T-helper 17 cell (primary cell): Measurements from ENCODE around the gene MYO5B. TPM values are rescaled to one million over a fixed set of nuclear protein-coding genes. Genes with fewer than 3 reads are reported as not detected.

Source experiments
- ATAC-seq: fragments of 150-1000 bp; cut with Tn5 transposase; 2 replicates; pipeline ENCODE4 v1.10.0; 2021; ENCODE audit warnings: mild to moderate bottlenecking, moderate library complexity
- DNase-seq, 3 donors: peaks; one replicate each; pipeline versions ENCODE4 v3.0.0 to v3.0.0-alpha.2; 2020 to 2021
- H3K9me3 ChIP-seq: one replicate; pipeline ENCODE4 v1.7.0; 2013; ENCODE audit warnings: low read length, mild to moderate bottlenecking; ENCODE audit not compliant: control insufficient read depth, poor library complexity, severe bottlenecking
- H3K27ac Mint-ChIP-seq: one replicate; pipeline ENCODE4 v1.8.0; 2022; ENCODE audit warnings: mild to moderate bottlenecking, moderate library complexity, mixed read lengths
- H3K27me3 Mint-ChIP-seq: one replicate; pipeline ENCODE4 v1.8.0; 2022; ENCODE audit warnings: mixed read lengths
- H3K36me3 Mint-ChIP-seq: one replicate; pipeline ENCODE4 v1.8.0; 2022; ENCODE audit warnings: low read depth, mixed read lengths
- H3K4me1 Mint-ChIP-seq: one replicate; pipeline ENCODE4 v1.8.0; 2022; ENCODE audit warnings: mild to moderate bottlenecking, mixed read lengths
- H3K4me3 Mint-ChIP-seq: one replicate; pipeline ENCODE4 v1.8.0; 2022; ENCODE audit warnings: mild to moderate bottlenecking, moderate library complexity, mixed read lengths
- total RNA-seq, 4 donors: library from RNA in 2 of 4; stranded (reverse) in 2 of 4; gene quantifications; one replicate each; pipeline ENCODE4 v1.2.3 and lab custom pipeline; 2022 to 2026

Gene MYO5B
- total RNA-seq, 2 donors from 2014 or later = 0.12 TPM; not detected in 1

DNA sequence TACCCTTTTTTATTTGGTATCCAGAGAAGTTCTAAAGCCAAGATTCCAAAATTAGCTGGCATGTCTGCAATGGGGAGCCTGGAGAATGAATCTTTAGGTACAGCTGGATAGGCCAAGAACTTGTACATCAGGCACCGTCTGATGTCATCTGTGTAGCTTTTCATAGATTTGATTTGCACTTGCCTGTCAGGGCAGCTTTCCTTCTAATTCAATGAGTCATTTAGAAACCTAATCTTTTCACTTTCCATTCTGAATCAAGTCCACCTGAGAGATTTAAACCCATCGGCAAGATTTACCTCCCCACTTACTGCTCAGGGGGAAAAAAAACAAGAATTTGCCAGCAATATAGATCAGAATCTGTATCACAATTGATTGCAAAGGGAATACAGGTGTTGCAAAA is 320.7 kb downstream of the MYO5B start:
- no peak overlapping the region for H3K4me3 Mint-ChIP-seq
- ATAC-seq (no peak), DNase-seq (no peak)
- H3K27me3 Mint-ChIP-seq = peaks cover 42% of the 10 kb centered on the region
- H3K9me3 ChIP-seq = no peaks in the 10 kb centered on the region
- no peaks in the 10 kb centered on the region for H3K4me1 Mint-ChIP-seq
- peaks cover 2% of the 10 kb centered on the region for H3K36me3 Mint-ChIP-seq
- H3K27ac Mint-ChIP-seq = no peak overlapping the region

DNA sequence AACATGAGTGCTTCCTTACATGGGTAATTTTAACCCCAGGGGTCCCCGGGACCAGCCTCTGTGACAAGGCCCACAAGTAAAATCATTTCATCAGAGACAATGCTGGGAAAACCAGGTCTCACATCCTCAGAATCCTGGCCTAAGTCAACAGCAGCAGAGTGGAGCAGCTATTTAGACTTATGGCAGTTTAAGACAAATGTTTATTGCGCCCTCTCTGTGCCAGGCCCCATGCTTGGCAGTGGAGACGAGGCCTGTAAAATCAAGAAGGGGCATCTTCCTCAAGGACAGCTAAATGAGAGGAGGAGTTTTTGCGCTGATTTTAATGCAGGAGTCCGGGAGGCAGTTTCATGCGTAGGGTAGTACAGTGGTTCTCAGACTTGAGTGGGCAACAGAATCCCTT is 325.6 kb downstream of the MYO5B start:
- no peak for DNase-seq
- Mint-ChIP-seq H3K27ac (no peak overlapping the region), H3K36me3 (peaks cover 5% of the 10 kb centered on the region), H3K27me3 (peaks cover 25% of the 10 kb centered on the region), H3K4me3 (no peak overlapping the region), H3K4me1 (no peaks in the 10 kb centered on the region)
- no peaks in the 10 kb centered on the region for H3K9me3 ChIP-seq
- no peak for ATAC-seq

DNA sequence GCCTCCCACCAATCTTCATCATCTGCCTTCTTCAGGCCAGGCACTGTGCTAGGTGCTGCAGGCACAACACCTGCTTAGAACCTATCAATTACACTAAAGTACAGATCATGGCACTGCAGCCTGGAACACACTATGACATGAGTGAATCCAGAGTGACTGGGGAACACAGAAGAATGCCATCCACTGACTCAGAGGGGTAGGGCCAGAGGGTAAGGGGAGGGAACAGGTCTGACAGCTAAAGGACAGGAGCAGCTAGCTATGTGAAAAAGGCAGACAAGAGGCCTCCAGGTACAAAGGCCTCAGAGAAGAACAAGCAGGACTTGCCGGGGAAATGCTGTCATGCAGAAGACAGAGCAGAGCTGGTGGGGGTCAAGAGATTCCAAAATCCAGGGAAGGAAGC is 328.3 kb downstream of the MYO5B start:
- H3K9me3 ChIP-seq = no peaks in the 10 kb centered on the region
- ATAC-seq (no peak), DNase-seq (no peak)
- peaks cover 5% of the 10 kb centered on the region for H3K36me3 Mint-ChIP-seq
- no peak overlapping the region for H3K4me3 Mint-ChIP-seq
- no peak overlapping the region for H3K27ac Mint-ChIP-seq
- no peaks in the 10 kb centered on the region for H3K4me1 Mint-ChIP-seq
- H3K27me3 Mint-ChIP-seq = peaks cover 33% of the 10 kb centered on the region

DNA sequence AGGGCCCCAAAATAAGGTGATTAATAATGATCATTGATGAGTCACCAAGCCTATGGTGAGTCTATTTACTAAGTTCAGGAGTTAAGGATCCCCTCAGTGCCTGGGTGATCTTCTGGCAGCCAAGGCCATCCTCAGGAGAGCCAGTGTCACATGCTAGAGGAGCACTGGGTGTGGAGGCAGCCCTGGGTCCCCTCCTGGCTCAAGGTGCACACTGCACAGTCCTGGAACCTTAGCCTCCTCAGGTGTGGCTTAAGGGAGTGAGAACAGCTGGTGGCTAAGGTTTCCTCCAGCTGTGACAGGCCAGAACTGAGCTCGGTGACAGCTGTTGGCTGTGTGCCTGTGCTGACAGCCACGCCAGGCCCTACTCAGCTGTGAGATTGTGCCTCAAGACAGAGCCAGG is 329.5 kb downstream of the MYO5B start:
- DNase-seq = no peak

DNA sequence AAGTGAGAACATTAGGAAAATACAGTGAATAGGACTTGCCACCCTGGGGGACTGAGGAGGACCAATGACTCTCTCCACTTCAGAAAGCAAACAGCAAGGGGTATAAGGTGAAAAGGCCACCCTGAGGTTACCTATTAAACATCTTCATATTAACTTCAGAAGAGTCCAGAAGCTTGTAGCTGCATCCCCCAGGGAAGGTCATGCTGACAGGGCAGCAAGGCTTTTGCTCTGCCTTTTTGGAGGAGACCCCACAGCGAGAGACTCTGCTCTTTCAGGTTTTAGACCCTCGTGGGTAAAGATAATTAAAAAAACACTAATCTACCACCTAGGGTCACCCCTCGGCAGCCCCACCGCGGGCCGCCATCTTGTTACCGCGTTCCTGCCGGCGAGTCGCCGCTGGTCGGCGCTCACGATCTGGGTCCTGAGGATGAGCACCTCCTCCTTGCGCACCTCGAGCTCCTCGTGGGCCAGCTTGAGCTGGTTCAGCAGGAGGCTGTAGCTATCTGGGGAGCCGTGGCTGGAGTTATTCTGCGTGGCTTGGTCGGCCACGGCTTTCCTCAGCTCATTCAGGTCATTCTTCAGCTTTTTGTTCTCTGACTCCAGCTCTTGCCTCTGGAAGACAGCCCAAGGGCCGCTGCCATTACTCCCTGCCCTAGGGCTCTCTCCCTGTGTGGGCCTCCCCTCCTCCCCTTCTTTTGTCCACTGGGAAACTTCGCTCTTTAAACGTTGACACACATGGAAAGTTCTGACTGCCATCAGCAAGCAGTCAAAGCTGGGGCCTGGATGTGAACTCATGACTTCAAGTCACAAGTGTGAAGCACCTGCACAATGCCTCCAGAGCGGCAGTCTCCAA is 331.0 kb downstream of the MYO5B start:
- Mint-ChIP-seq H3K4me3 (no peak overlapping the region), H3K27ac (no peak overlapping the region)
- no peak for DNase-seq

More for the DNA sequence above, 329.5 kb downstream of the MYO5B start:
- H3K36me3 Mint-ChIP-seq = peaks cover 5% of the 10 kb centered on the region
- no peak overlapping the region for H3K27ac Mint-ChIP-seq
- H3K4me3 Mint-ChIP-seq = no peak overlapping the region
- no peaks in the 10 kb centered on the region for H3K9me3 ChIP-seq
- H3K4me1 Mint-ChIP-seq = no peaks in the 10 kb centered on the region
- no peak for ATAC-seq
- peaks cover 29% of the 10 kb centered on the region for H3K27me3 Mint-ChIP-seq

DNA sequence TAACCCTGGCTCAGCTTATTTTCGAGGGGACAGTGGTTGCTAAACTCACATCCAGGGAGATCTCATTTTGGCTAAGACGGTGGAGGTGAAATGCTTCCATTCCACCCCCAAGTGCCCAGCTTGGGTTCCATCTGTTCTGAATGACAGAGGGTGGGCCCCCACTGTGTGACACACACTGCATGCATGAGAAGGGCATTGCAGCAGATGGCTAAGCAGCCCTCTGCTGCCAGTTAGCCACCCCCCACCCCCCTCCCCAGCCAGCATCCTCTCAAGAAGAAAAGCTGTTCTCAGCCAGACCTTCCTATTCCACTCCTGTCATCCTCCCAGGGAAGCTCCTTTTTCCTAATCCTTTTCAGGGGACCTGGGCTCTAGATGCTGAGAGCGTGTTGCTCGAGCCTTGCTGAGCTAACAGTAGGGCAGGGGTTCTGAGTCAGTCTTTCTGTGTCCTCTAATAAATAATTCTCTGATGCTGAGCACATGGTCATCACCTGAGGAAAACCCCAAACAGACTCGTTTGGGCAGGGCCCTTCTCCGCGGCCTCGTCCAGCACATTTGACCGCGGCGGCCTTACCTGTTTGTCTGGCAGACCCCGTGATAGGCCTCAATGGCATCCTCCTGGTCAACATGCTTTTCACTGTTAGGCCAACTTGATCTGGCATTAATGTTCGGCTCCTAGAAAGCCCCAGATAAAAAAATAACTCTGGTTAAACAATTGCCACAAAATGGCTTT is 332.1 kb downstream of the MYO5B start:
- no peak for ATAC-seq
- H3K9me3 ChIP-seq = no peaks in the 10 kb centered on the region
- H3K27ac Mint-ChIP-seq = no peak overlapping the region
- H3K27me3 Mint-ChIP-seq = peaks cover 29% of the 10 kb centered on the region
- no peak overlapping the region for H3K4me3 Mint-ChIP-seq
- H3K4me1 Mint-ChIP-seq = no peaks in the 10 kb centered on the region
- H3K36me3 Mint-ChIP-seq = peaks cover 5% of the 10 kb centered on the region
- DNase-seq = no peak

More for the DNA sequence above, 331.0 kb downstream of the MYO5B start:
- Mint-ChIP-seq H3K36me3 (peaks cover 5% of the 10 kb centered on the region), H3K4me1 (no peaks in the 10 kb centered on the region), H3K27me3 (peaks cover 29% of the 10 kb centered on the region)
- no peaks in the 10 kb centered on the region for H3K9me3 ChIP-seq
- ATAC-seq = no peak

DNA sequence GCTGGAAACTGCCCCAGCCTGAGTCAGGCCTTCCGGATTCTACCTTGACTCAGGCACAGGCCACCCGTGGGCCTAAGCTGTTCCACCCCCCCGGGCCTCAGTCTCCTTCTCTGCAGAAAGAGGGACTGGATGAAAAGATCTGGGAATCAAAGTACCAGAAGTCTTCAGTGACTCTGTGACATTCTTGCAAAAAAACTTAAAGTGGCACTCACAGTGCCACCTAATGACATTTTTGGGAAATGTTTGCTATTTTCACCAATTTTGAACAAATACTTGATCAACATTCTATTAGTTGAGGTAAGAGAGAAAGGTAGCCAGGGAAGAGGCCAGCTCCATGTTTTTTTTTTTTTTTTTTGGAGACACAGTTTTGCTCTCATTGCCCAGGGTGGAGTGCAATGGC is 333.3 kb downstream of the MYO5B start:
- DNase-seq (no peak), ATAC-seq (no peak)
- Mint-ChIP-seq H3K27ac (peak overlapping the region; percentile 4), H3K36me3 (peaks cover under 1% of the 10 kb centered on the region), H3K4me3 (no peak overlapping the region), H3K4me1 (no peaks in the 10 kb centered on the region), H3K27me3 (peaks cover 20% of the 10 kb centered on the region)
- H3K9me3 ChIP-seq = no peaks in the 10 kb centered on the region

DNA sequence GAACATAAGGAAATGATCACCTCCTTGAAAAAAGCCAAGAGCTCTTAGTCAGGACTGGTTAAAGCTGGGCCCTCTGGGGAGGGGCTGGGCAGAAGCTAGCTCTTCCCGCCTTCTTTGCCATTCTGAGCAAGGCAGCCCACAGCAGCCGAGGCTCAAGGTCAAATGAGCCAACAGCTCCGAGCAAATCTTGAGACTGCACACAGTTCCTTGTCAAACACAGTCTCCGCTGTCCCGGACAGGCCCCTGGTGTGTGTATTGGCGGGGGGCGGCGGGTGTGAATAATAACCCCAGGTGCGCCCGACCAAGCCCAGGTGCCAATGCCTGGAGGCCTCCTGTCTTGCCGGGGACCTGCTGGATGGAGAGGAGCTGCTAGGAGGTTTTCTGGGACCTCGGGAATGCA is 335.2 kb downstream of the MYO5B start:
- DNase-seq = no peak
- Mint-ChIP-seq H3K4me1 (no peaks in the 10 kb centered on the region), H3K36me3 (no peaks in the 10 kb centered on the region), H3K4me3 (no peak overlapping the region), H3K27me3 (peaks cover 12% of the 10 kb centered on the region), H3K27ac (no peak overlapping the region)
- ATAC-seq = no peak
- H3K9me3 ChIP-seq = no peaks in the 10 kb centered on the region

DNA sequence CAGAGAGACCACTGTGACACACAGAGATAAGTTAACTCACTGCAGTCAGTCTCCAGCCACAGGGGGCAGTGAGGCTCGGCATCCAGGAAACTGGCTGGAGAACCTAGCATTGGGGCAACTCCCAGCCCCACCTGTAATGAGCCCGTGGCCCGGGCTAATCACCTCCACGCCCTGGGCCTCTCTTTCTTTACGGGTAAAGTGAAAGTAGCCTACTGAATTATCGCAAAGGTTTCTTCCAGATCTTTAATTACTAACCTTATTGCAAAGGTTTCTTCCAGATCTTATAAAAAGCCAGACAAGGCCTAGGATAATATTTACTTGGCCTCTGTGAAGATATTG is 336.0 kb downstream of the MYO5B start:
- no peaks in the 10 kb centered on the region for H3K4me1 Mint-ChIP-seq
- no peaks in the 10 kb centered on the region for H3K9me3 ChIP-seq
- no peaks in the 10 kb centered on the region for H3K36me3 Mint-ChIP-seq
- DNase-seq (no peak), ATAC-seq (no peak)
- peaks cover 5% of the 10 kb centered on the region for H3K27me3 Mint-ChIP-seq
- H3K27ac Mint-ChIP-seq = no peak overlapping the region
- no peak overlapping the region for H3K4me3 Mint-ChIP-seq

DNA sequence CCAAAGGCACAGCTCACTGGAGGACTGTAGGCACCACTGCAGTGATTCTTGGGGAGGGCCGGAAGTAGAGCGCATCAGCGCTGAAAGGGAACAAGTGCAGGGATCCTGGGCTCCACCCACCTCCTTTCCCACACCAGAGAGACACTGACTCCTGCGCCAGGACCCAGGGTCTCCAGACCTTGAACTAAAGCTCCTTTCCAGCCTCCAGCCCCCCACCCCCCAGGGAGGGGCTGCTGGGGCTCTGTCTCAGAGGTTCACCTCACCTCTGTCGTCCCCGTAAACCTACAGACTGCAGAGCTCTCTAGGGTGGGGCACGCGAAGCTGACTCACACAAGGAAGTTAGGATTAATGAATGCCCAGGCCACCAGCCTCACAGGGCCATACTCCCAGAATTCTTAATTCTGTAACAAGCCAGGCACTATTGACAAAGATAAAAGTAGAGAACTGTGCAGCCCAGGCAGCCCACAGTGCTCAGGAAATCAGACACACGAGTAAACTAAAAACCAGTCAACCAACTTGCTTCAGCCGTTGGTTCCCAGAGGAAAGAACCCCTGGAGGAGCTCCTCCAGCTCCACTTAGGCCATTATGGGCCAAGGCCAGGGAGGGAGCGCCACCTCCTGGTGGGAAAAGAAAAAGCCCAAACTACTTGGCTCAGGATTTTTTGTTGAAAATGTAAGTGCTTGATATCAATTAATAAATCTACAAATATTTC is 336.5 kb downstream of the MYO5B start:
- no peaks in the 10 kb centered on the region for H3K4me1 Mint-ChIP-seq
- no peaks in the 10 kb centered on the region for H3K36me3 Mint-ChIP-seq
- H3K4me3 Mint-ChIP-seq = no peak overlapping the region
- DNase-seq = peak; percentile 22 to 61 (median 37)
- peaks cover 4% of the 10 kb centered on the region for H3K27me3 Mint-ChIP-seq
- no peak for ATAC-seq
- no peaks in the 10 kb centered on the region for H3K9me3 ChIP-seq
- peak overlapping the region; percentile 45 for H3K27ac Mint-ChIP-seq

DNA sequence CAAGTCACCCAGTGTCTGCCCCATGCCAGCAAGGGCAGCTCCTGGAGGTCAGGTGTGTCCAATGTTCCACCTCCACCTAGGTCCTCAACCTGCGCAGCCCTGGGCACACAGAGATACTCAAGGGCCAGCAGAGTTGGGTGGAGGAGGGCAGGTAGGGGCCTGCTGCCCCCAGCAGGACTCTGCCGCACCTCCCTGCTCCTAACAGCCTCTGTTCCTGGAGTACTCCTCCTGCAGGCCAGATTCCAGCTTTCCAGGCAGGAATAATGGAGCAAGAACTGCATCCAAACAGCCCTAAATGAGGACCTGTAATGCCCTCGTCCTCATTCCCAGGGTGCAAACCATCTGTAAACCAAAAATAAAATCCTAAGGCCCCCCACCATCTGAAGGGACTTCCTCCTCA is 337.2 kb downstream of the MYO5B start:
- Mint-ChIP-seq H3K36me3 (no peaks in the 10 kb centered on the region), H3K27me3 (no peaks in the 10 kb centered on the region), H3K4me1 (peaks cover 2% of the 10 kb centered on the region), H3K27ac (no peak overlapping the region), H3K4me3 (no peak overlapping the region)
- no peaks in the 10 kb centered on the region for H3K9me3 ChIP-seq
- DNase-seq (no peak), ATAC-seq (no peak)

DNA sequence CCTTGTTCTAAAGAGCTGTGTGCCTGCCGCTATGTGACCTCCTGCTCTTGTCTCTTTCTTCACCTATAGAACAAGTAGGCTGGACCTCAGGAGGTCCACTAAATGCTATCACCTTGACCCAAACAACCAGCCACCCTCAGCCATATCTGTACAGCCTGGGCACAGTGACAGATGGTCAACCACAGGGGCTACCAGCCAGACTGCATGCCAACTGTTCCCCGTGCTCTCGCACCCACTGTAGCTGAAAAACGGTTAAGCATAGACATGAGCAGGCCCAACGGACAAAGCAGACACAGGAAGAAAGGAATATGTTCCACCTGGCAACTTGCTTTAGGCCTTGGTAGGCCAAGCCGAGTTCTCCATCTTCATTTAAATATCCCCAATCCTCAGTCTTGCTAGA is 338.5 kb downstream of the MYO5B start:
- no peaks in the 10 kb centered on the region for H3K9me3 ChIP-seq
- H3K4me1 Mint-ChIP-seq = peaks cover 4% of the 10 kb centered on the region
- no peak overlapping the region for H3K27ac Mint-ChIP-seq
- no peak overlapping the region for H3K4me3 Mint-ChIP-seq
- ATAC-seq = no peak
- H3K27me3 Mint-ChIP-seq = no peaks in the 10 kb centered on the region
- DNase-seq = no peak
- no peaks in the 10 kb centered on the region for H3K36me3 Mint-ChIP-seq

DNA sequence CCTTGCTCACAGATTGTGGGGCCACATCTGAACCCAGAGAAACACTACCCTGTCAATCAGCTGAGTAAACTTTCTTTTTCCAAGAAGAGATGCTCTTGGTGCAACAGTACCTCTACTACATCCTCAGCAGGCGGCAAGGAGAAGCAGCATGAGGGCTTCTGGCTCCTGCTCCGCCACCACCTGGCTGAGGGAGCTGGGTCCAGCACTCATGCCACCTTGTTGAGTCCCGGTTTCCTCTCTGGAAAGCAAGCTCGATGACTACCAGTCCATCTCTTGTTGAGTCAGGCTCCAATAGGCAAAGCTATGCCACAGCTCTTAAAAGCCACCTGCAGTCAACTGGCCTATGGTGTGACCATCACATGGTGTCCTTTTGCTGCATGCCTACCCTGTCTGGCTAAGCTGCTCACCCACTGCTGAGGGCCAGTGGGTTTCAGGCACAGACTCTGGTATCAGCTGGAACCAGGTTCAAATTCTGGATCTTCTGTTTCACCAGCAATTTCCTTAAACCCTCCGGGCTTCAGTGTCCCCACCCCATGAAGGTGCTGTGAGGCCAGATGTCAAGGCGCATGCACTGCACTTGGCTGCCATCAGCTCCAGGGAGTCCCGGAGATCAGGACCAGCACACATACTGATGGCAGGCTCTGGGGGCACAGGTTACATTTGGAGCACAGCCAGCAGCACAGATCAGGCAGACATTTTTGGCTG is 339.1 kb downstream of the MYO5B start:
- no peak overlapping the region for H3K27ac Mint-ChIP-seq
- H3K9me3 ChIP-seq = no peaks in the 10 kb centered on the region
- no peak overlapping the region for H3K4me3 Mint-ChIP-seq
- peaks cover 4% of the 10 kb centered on the region for H3K4me1 Mint-ChIP-seq
- ATAC-seq = no peak
- H3K27me3 Mint-ChIP-seq = peaks cover 2% of the 10 kb centered on the region
- no peaks in the 10 kb centered on the region for H3K36me3 Mint-ChIP-seq
- no peak for DNase-seq
